Lower leg skin (tissue), 3 donors: Measurements from ENCODE around the gene TLL2.

Source experiments
- CTCF ChIP-seq, 3 donors: fragments of 450-650 bp; IDR thresholded peaks; one replicate each; pipeline ENCODE4 v1.5.1; 2016; ENCODE audit warnings: antibody characterized with exemption in 3 of 3, mild to moderate bottlenecking in 3 of 3, moderate library complexity in 2 of 3
- POLR2A ChIP-seq, 2 donors: fragments of 450-650 bp; IDR thresholded peaks; one replicate each; pipeline ENCODE4 v1.6.1; 2016 to 2017; ENCODE audit warnings: antibody characterized with exemption in 2 of 2, mild to moderate bottlenecking in 1 of 2, moderate library complexity in 1 of 2

- TF ChIP-seq POLR2A (IDR thresholded peaks at IDR 0.05): no peak
- no peak for TF ChIP-seq CTCF (IDR thresholded peaks at IDR 0.05)
Measured at GRCh38 chr10:96410296-96410695, 103.4 kb downstream of the TLL2 start.
